Measurements from ENCODE around the gene AGL.
"Not testable (repeated sequence)": the region's sequence is repeated elsewhere in the genome, so short reads cannot be mapped to it uniquely, and the experiment has no call there.

Gene AGL

GRCh38 chr1:99936071-99936470 is 85.9 kb downstream of the AGL start:
- no peak for DNase-seq (ENCODE audit: low read depth, low spot score)

GRCh38 chr1:99942723-99943122 is 92.6 kb downstream of the AGL start:
- no peak for DNase-seq (ENCODE audit: low read depth, low spot score)

DNA sequence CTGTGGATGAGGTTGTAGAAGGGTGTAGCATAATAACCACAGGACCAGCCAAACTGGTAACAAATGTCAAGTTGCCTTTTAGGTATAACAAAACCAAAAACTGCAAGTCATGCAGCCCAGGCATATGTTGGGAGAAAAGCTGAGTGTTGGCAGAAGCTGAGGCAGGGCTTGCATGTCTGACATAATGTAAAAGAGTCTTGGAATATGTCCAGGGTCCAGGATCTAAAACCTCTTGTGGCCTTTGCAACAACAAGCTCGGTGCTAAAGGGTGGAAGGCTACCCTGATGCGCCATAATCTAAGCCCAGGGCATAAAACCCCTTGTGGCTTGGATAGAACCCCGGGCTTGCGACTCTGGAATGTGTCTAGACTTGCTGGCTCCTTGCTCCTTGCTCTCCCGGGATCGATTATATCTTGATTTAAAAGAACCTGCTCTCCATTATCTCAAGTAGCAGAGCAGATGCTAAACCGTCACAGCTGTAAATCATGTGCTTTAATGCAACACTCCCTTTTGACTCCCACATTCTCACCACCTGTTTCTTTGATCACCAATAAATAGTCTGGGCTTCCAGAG is 93.1 kb downstream of the AGL start:
- DNase-seq (ENCODE audit: low read depth, low spot score) = peak; percentile 77

DNA sequence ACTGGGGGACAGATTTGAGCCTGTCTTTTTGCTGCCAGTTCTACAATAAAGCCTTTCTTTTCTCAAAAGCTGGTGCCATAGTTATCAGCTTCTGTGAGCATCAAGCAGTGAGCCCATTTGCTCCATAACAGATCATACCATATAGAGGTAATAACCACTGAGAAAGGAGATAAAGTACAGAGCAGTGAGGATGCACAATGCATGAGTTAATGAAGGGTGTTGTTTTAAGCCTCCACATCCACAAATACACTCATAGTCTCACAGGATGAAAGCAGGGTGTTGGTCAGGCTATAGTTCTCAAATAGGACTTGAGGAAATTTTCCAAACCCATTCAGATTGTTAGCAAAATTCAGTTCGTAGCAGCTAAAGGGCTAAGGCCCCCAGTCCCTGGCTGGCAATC is 94.0 kb downstream of the AGL start:
- DNase-seq (ENCODE audit: low read depth, low spot score) = peak; percentile 1

DNA sequence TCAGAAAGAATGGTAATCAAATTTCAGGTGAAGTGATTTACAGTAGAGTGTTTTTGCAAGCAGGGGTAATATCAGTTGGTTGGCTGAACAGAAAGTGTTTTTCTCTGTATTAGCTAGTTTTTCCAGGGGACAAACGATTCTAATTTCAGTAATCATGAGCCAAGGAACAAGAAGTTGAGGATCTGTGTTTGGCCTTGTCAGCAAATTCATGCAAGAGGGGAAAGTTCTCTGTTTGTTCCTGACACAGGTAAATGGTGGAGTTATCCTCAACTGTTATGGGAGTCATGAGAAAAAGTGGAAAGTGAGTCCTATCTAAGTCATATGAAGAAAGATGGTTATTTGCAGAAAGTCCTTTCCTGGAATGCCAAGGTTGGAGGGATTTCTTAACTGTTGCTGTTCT is 95.0 kb downstream of the AGL start:
- DNase-seq (ENCODE audit: low read depth, low spot score) = no peak

GRCh38 chr1:99950486-99950885 is 100.3 kb downstream of the AGL start:
- DNase-seq (ENCODE audit: low read depth, low spot score) = no peak

GRCh38 chr1:99952522-99952921 is 102.4 kb downstream of the AGL start:
- no peak for DNase-seq (ENCODE audit: low read depth, low spot score)

- no peak for DNase-seq (ENCODE audit: low read depth, low spot score)
These were observed 105.2 kb downstream of the AGL start for GRCh38 chr1:99955375-99955774.

- DNase-seq (ENCODE audit: low read depth, low spot score) = peak; percentile 19
These were observed 106.6 kb downstream of the AGL start for GRCh38 chr1:99956755-99957154.

DNA sequence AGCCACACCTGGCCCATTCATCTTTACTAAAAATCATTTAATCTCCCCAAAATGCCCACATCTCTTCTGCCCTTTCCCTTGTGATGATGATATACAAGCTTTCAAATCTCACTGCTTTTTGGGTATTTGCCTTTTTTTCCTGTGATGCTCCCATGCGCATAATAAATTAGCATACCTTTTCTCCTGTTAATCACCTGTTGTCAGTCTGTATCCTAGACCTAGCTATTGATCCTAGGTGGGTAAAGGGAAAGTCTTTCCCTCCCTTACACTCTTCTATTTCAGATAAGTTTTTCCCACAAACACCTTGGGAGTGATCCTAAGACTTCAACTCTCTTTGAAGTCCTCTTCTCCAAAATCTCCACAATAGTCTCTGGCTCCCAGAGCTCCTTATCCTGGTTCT is 107.7 kb downstream of the AGL start:
- DNase-seq (ENCODE audit: low read depth, low spot score) = no peak

- DNase-seq (ENCODE audit: low read depth, low spot score) = not testable (repeated sequence)
These were observed 109.1 kb downstream of the AGL start for GRCh38 chr1:99959189-99959705.

DNA sequence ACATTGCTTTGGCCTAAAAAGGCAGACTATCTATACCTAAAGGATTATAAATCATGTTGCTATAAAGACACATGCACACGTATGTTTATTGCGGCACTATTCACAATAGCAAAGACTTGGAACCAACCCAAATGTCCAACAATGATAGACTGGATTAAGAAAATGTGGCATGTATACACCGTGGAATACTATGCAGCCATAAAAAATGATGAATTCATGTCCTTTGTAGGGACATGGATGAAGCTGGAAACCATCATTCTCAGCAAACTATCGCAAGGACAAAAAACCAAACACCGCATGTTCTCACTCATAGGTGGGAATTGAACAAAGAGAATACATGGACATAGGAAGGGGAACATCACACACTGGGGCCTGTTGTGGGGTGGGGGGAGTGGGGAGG is 110.1 kb downstream of the AGL start:
- DNase-seq (ENCODE audit: low read depth, low spot score) = not testable (repeated sequence)

DNA sequence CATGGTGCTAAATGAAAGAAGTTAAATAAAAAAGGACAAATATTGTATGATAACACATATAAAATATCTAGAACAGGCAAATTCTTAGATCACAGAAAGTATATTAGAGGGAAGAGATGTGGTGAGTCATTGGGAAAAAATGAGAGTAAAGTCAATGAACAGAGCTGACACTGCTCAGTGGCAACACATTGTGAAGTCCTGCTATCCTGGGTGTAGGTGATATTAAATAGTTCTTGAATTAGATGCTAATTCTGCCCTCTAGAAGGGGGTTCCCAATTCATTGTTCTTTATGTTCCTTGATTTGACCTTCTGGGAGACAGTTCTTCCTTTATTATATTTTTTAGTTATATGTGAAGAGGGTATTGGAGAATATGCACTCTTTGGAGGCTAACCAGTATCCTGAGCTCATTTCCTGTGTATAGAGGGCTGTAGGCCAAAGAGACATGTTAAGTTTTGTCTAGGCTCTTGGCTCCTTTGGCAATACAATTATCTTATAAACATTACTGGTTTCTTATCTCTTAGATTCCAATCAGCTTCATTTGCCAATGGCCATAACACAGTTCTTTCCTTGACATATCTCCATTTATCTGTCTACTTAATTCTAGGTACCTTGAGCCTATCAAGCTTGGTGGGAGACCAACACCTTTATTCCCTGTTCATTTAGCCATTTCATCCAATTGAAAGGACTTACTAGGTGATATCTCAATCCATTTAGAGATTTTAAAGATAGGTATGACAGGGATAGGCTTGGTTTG is 113.1 kb downstream of the AGL start:
- DNase-seq (ENCODE audit: low read depth, low spot score) = peak; percentile 52

DNA sequence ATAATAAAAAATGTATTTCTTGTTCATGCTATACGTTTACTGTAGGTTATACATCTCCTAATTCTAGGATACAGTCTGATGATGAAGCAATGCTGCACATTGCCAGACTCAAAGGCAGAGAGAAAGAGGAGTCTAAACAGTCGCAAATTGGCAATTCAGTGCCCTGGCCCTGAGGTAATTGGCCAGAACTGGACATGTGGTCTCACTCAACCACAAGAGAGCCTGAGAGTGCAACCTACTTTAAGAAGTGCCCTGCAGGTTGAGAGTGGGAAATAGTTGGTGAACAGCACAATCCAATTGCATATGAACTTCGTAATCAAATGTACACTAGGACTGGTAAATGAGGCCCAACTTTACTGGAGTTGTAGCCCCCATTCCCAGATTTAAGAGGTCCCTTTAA is 114.6 kb downstream of the AGL start:
- no peak for DNase-seq (ENCODE audit: low read depth, low spot score)

DNA sequence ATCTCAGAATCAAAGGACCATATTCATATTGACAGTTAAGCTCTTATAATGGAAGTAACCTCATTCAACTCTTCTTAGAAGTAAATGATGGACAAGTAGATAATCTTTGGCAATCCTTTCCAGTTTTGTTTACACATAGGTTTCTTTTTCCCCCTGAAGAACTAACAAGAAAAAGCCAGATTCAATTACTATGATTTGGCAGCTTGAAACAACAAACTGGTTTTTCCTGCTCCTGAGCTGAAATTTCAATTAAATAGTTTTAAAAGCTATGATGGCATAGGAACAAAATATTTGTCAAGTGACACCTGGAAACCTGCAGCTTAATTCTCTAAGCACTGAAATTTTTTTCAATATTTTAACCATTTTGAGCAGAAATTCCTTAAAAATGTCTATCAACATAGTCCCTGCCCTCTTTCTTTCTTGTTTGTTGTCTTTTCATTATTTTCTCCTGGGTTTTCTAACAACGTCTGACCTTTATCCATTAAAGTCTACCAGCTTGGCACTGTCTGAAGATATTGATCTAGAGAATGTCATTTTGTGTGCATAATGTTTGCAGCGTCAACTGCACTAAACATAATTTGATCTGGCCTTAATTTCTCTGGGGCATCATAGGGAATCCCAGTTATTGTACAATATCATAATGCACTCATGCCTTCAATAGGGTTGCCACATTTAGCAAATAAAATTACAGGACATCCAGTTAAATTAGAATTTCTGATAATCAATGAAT is 115.7 kb downstream of the AGL start:
- no peak for DNase-seq (ENCODE audit: low read depth, low spot score)

DNA sequence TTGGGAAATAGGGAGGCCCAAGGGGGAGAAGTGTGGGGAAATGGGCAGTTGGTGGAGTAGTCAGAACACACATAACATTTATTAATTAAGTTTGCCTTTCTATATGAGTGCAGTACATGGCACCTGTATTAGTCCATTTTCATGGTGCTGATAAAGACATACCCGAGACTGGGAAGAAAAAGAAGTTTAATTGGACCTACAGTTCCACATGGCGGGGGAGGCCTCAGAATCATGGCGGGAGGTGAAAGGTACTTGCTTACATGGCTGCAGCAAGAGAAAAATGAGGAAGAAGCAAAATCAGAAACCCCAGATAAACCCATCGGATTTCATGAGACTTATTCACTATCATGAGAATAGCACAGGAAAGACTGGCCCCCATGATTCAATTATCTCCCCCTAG is 118.1 kb downstream of the AGL start:
- DNase-seq (ENCODE audit: low read depth, low spot score) = no peak

DNA sequence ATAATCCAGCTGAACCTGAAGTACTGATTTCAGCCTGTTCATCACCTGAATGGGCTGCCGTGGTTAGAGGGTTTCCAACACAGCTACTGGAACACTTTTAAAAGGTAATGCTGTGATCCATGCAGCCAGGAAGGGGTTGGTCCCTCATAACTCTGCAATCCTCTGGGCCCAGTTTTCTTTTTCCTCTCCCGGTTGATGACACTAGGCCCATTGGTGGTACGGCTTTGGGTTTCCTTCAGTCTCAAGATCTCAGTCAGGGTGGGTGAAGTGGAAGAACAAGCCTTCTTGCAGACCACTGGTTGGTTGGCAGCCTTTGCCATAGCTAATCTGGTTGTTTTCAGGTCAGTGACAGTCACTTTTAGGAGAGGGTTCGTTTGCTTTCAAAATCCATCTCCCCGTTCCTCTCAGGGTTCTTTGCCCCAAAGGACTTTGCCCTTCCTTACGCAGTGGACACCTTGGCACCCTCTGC is 119.1 kb downstream of the AGL start:
- DNase-seq (ENCODE audit: low read depth, low spot score) = no peak

- peak; percentile 88 for DNase-seq (ENCODE audit: low read depth, low spot score)
These were observed 119.8 kb downstream of the AGL start, which contains the start of gene SLC35A3 for GRCh38 chr1:99969729-99970621. Gene SLC35A3, plus strand, starts transcription at chr1:99969996. Its CDS starts 23,559 bp downstream, at chr1:99993555.

GRCh38 chr1:99970713-99971255 is 120.6 kb downstream of the AGL start:
- no peak for DNase-seq (ENCODE audit: low read depth, low spot score)

- DNase-seq (ENCODE audit: low read depth, low spot score) = not testable (repeated sequence)
These were observed 121.9 kb downstream of the AGL start for GRCh38 chr1:99972066-99972465.
